Lung (tissue), 12 donors: ENCODE measurements around the gene SOX5. TPM values are rescaled to one million over a fixed set of nuclear protein-coding genes. Genes with fewer than 3 reads are reported as not detected.

Experiments used
- ATAC-seq: fragments of 200-7000 bp; cut with Tn5 transposase; one replicate; pipeline ENCODE4 v1.9.1; 2020; ENCODE audit warnings: moderate number of reproducible peaks; ENCODE audit not compliant: insufficient read depth, low FRiP score
- DNase-seq, 3 donors: peaks; one replicate each; pipeline ENCODE4 v3.0.0-alpha.2; 2013 to 2017
- H3K27ac ChIP-seq, 2 donors: one replicate each; pipeline ENCODE4 v1.5.1; 2013; ENCODE audit warnings: mild to moderate bottlenecking in 2 of 2, moderate library complexity in 2 of 2, control low read depth in 1 of 2, inconsistent platforms in 1 of 2, low read depth in 1 of 2, low read length in 1 of 2
- H3K27me3 ChIP-seq, 3 donors: one replicate each; pipeline ENCODE4 v1.5.1; 2013; ENCODE audit warnings: low read length in 2 of 3; ENCODE audit not compliant: control insufficient read depth in 3 of 3, insufficient read depth in 3 of 3
- H3K36me3 ChIP-seq, 4 donors: one replicate each; pipeline ENCODE4 v1.5.1; 2013; ENCODE audit warnings: low read length in 4 of 4, mild to moderate bottlenecking in 1 of 4, moderate library complexity in 1 of 4; ENCODE audit not compliant: control insufficient read depth in 4 of 4, insufficient read depth in 4 of 4
- H3K4me1 ChIP-seq, 5 donors: one replicate each; pipeline ENCODE4 v1.5.1; 2013; ENCODE audit warnings: low read length in 5 of 5, mild to moderate bottlenecking in 2 of 5, moderate library complexity in 1 of 5; ENCODE audit not compliant: control insufficient read depth in 5 of 5, insufficient read depth in 5 of 5
- H3K4me3 ChIP-seq: one replicate; pipeline ENCODE4 v1.5.1; 2013; ENCODE audit warnings: mild to moderate bottlenecking, control low read depth, moderate library complexity
- H3K9ac ChIP-seq, 2 donors: one replicate each; pipeline ENCODE4 v1.5.1; 2013; ENCODE audit warnings: low read length in 2 of 2, control low read depth in 1 of 2; ENCODE audit not compliant: insufficient read depth in 1 of 2
- H3K9me3 ChIP-seq, 4 donors: one replicate each; pipeline ENCODE4 v1.5.1; 2013; ENCODE audit warnings: low read length in 3 of 4, mild to moderate bottlenecking in 1 of 4, moderate library complexity in 1 of 4; ENCODE audit not compliant: control insufficient read depth in 4 of 4, insufficient read depth in 3 of 4
- WGBS, 2 donors: extraction: QIAGEN DNeasy Blood & Tissue Kit; methylation state at CpG; one replicate each; pipeline ENCODE4 v1.1.7; 2013; 5-methylcytosine and 5-hydroxymethylcytosine counted together
- polyA plus RNA-seq, 2 donors: library from polyadenylated mRNA; stranded (reverse); fragments of 200-250 nt; gene quantifications; one replicate each; pipeline ENCODE4 v1.2.1, GENCODE V29; 2013
- total RNA-seq, 2 donors: library from RNA; depleted of rRNA in 1 of 2; stranded (reverse); fragments of >200 nt in 1 of 2; gene quantifications; one replicate each; pipeline ENCODE4 v1.2.1, GENCODE V29; 2014 to 2021
- TF ChIP-seq, protein P1 (sequence below): IDR thresholded peaks from 2 replicates; pipeline ENCODE4 v1.5.1; 2012; ENCODE audit warnings: mild to moderate bottlenecking; ENCODE audit errors: control extremely low read depth, extremely low read depth
- donor health status: control.
- donor health status: control.
- donor health status: Bipolar disorder and iron deficiency.
- donor health status: healthy.
- donor health status: DM: yes; HTN: yes; CAD: no.

SOX5 gene
- total and polyA plus RNA-seq, 4 donors, result 1.0 to 71.4 (median 7.2) TPM

DNA sequence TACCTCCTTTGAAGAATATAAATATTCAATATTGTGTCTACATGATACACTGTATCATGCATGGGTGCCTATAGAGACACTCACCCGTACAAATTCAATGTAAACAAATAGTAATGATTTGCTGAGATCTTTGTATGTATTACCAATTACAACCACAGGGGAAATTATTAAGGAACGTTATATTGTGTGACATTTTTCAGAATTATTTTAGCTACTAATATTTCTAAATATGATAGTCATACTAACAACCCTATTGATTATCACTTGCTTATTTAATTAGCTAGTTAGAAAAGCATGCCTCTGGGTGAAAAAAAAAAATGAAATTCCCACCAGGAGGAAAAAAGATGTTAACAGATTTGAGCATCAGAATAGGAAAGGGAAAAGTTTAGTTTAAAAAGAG lies 2.1 kb downstream of the SOX5 start:
- DNase-seq (no peak), ATAC-seq (no peak)
- Histone ChIP-seq H3K27me3 (no peaks in the 10 kb centered on the region), H3K27ac (no peak overlapping the region), H3K9me3 (no peaks in the 10 kb centered on the region), H3K4me3 (no peak overlapping the region), H3K4me1 (peaks cover 0 to 20% (median 4%) of the 10 kb centered on the region in 5 donors), H3K36me3 (no peaks in the 10 kb centered on the region), H3K9ac (no peak overlapping the region)
- 70 to 81% methylated on average over 2 of the region's 2 CpGs for WGBS, 2 donors
- TF ChIP-seq, protein P1, sequence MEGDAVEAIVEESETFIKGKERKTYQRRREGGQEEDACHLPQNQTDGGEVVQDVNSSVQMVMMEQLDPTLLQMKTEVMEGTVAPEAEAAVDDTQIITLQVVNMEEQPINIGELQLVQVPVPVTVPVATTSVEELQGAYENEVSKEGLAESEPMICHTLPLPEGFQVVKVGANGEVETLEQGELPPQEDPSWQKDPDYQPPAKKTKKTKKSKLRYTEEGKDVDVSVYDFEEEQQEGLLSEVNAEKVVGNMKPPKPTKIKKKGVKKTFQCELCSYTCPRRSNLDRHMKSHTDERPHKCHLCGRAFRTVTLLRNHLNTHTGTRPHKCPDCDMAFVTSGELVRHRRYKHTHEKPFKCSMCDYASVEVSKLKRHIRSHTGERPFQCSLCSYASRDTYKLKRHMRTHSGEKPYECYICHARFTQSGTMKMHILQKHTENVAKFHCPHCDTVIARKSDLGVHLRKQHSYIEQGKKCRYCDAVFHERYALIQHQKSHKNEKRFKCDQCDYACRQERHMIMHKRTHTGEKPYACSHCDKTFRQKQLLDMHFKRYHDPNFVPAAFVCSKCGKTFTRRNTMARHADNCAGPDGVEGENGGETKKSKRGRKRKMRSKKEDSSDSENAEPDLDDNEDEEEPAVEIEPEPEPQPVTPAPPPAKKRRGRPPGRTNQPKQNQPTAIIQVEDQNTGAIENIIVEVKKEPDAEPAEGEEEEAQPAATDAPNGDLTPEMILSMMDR, result no peak

DNA sequence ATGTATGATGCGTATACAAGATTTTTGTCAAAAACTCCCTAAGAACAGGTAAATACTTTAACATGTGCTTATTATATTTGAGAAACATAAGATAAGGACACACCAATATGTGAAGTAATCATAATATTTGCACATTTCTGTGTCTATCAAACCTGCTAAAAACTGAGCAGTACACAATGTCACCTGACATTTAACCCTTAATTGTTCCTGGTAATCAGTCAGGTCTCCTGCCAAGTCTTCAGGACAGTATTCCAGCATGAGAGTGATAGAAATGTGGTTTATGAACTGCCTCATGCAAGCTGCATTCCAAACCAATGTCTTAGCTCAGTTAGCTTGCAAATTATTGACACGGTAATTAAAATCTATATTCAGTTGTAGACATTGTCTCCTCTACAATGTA lies 4.2 kb downstream of the SOX5 start:
- Histone ChIP-seq H3K9me3 (no peaks in the 10 kb centered on the region), H3K27ac (no peak overlapping the region), H3K27me3 (no peaks in the 10 kb centered on the region), H3K4me1 (peaks cover 0 to 12% (median 0%) of the 10 kb centered on the region in 5 donors), H3K36me3 (no peaks in the 10 kb centered on the region), H3K4me3 (no peak overlapping the region), H3K9ac (no peak overlapping the region)
- ATAC-seq (no peak), DNase-seq (no peak)
- WGBS, 2 donors, result 91% methylated on average over 2 of the region's 2 CpGs
- TF ChIP-seq, protein P1, result no peak

DNA sequence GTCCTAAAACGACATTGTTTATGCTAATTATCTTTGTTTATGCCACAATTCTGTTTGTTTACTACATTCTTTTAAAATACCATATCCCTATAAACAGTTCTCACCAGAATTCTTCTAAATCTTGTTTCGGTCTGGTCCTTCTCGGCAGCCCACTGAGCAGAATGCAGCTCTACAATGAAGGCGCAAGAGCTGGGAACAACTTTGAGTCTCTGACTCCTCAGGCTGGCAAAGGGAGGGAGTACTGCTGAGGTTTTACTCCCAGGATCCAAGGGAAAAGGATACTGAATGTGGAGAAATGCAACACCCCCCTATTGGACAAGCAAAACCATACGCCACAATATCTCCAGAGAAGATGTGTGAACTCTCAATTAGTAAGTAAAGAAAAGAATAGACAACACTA lies 5.4 kb downstream of the SOX5 start:
- Histone ChIP-seq H3K9me3 (no peaks in the 10 kb centered on the region), H3K27ac (no peak overlapping the region), H3K4me1 (peaks cover 0 to 4% (median 0%) of the 10 kb centered on the region in 5 donors), H3K27me3 (no peaks in the 10 kb centered on the region), H3K36me3 (no peaks in the 10 kb centered on the region), H3K9ac (no peak overlapping the region), H3K4me3 (no peak overlapping the region)
- DNase-seq (no peak), ATAC-seq (no peak)
- TF ChIP-seq, protein P1, result no peak
- 73 to 78% methylated on average over 5 of the region's 5 CpGs for WGBS, 2 donors

DNA sequence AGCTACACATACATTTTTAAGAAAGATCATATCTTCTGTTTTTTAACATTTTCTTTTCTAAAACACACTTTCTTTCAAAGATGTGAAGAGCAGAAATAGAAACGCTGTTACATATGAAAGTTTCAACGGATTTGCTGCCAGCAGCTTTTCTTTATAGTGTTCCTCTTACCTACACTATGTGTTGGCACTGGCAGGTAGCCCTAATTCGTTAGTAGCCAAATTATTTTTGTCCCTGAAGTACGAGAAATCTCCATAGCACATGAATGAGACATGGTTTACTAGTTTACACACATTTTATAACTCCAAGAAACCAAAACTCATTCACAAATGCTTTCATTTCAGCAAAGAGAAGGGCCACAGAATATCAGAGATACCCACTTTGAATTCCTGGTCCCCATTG lies 6.6 kb downstream of the SOX5 start:
- Histone ChIP-seq H3K27me3 (no peaks in the 10 kb centered on the region), H3K4me3 (no peak overlapping the region), H3K36me3 (no peaks in the 10 kb centered on the region), H3K9me3 (no peaks in the 10 kb centered on the region), H3K27ac (no peak overlapping the region), H3K4me1 (no peaks in the 10 kb centered on the region), H3K9ac (no peak overlapping the region)
- ATAC-seq (no peak), DNase-seq (no peak)
- TF ChIP-seq, protein P1, result no peak
- WGBS, 2 donors, result 82 to 83% methylated on average over 4 of the region's 4 CpGs
